Endothelial cell (in vitro differentiated cells): ENCODE results near the gene HAPLN1. TPM values are rescaled to one million over a fixed set of nuclear protein-coding genes. Genes with fewer than 3 reads are reported as not detected.

Experiments
- DNase-seq: peaks from one replicate; pipeline ENCODE4 v3.0.0; 2021; ENCODE audit warnings: low spot score
- H3K27ac Mint-ChIP-seq: one replicate; pipeline ENCODE4 v1.8.0; 2021; ENCODE audit warnings: mixed read lengths, inconsistent platforms; ENCODE audit not compliant: unreplicated experiment
- H3K27me3 Mint-ChIP-seq: one replicate; pipeline ENCODE4 v1.8.0; 2021; ENCODE audit warnings: mild to moderate bottlenecking, moderate library complexity, mixed read lengths, inconsistent platforms; ENCODE audit not compliant: unreplicated experiment
- H3K36me3 Mint-ChIP-seq: one replicate; pipeline ENCODE4 v1.8.0; 2021; ENCODE audit warnings: mild to moderate bottlenecking, low read depth, mixed read lengths, inconsistent platforms; ENCODE audit not compliant: unreplicated experiment
- H3K4me1 Mint-ChIP-seq: one replicate; pipeline ENCODE4 v1.8.0; 2021; ENCODE audit warnings: mild to moderate bottlenecking, mixed read lengths, inconsistent platforms; ENCODE audit not compliant: unreplicated experiment
- H3K4me3 Mint-ChIP-seq: one replicate; pipeline ENCODE4 v1.8.0; 2021; ENCODE audit warnings: mild to moderate bottlenecking, mixed read lengths, inconsistent platforms; ENCODE audit not compliant: unreplicated experiment
- H3K9me3 Mint-ChIP-seq: one replicate; pipeline ENCODE4 v1.8.0; 2021; ENCODE audit warnings: mixed read lengths, inconsistent platforms; ENCODE audit not compliant: unreplicated experiment
- CTCF ChIP-seq: fragments of 200-600 bp; sonication (generic); IDR thresholded peaks from one replicate; pipeline ENCODE4 v1.5.0; 2021; ENCODE audit warnings: antibody characterized with exemption; ENCODE audit not compliant: unreplicated experiment
- long read RNA-seq: library from polyadenylated mRNA; unstranded; transcript quantifications from one replicate; pipeline ENCODE4 v2.0.0, GENCODE V29; 2020; ENCODE audit not compliant: unreplicated experiment
- total RNA-seq: library from RNA; stranded (reverse); fragmentation: NEBNext Ultra II Directional; extraction: Animal tissue kit (Norgen Biotek cat#: 25700); gene quantifications from one replicate; pipeline ENCODE4 v1.2.1, GENCODE V29; 2021; ENCODE audit not compliant: unreplicated experiment

Gene HAPLN1
- total RNA-seq, result 42.1 TPM
- long read RNA-seq, full-length matches to known transcripts, result 49 of 60 reads
- long read RNA-seq, partial matches to known transcripts, result 1 of 60 reads
- long read RNA-seq, other reads (novel, unspliced or antisense), result 10 of 60 reads

- H3K27ac Mint-ChIP-seq, result peak within 1 kb of the TSS; percentile 80
- no peak for TF ChIP-seq CTCF
- peak within 1 kb of the TSS; percentile 86 for H3K4me3 Mint-ChIP-seq
- H3K4me1 Mint-ChIP-seq, result peaks cover 38% of the 10 kb centered on the region
- H3K36me3 Mint-ChIP-seq, result no peaks in the 10 kb centered on the region
- peaks cover 5% of the 10 kb centered on the region for H3K27me3 Mint-ChIP-seq
- DNase-seq, result peak; percentile 13
- no peaks in the 10 kb centered on the region for H3K9me3 Mint-ChIP-seq
These were observed at the start of gene HAPLN1 for GRCh38 chr5:83720836-83721537. TSS of gene HAPLN1 (minus strand) at chr5:83720855. CDS start at chr5:83673523, 47,332 bp downstream.

- H3K27me3 Mint-ChIP-seq, result no peaks in the 10 kb centered on the region
- no peak for TF ChIP-seq CTCF
- no peak overlapping the region for H3K4me3 Mint-ChIP-seq
- H3K27ac Mint-ChIP-seq, result no peak overlapping the region
- H3K9me3 Mint-ChIP-seq, result peaks cover 5% of the 10 kb centered on the region
- no peaks in the 10 kb centered on the region for H3K4me1 Mint-ChIP-seq
- H3K36me3 Mint-ChIP-seq, result no peaks in the 10 kb centered on the region
- no peak for DNase-seq
These were observed 46.8 kb upstream of the HAPLN1 start for GRCh38 chr5:83767409-83767992.

- Mint-ChIP-seq H3K4me3 (no peak overlapping the region), H3K4me1 (no peaks in the 10 kb centered on the region), H3K9me3 (peaks cover 5% of the 10 kb centered on the region), H3K27me3 (no peaks in the 10 kb centered on the region), H3K27ac (no peak overlapping the region), H3K36me3 (no peaks in the 10 kb centered on the region)
- no peak for DNase-seq
- no peak for TF ChIP-seq CTCF
These were observed 43.4 kb upstream of the HAPLN1 start for GRCh38 chr5:83764101-83764500.

- DNase-seq, result no peak
- TF ChIP-seq CTCF, result no peak
- H3K27me3 Mint-ChIP-seq, result no peaks in the 10 kb centered on the region
- H3K4me1 Mint-ChIP-seq, result no peaks in the 10 kb centered on the region
- H3K9me3 Mint-ChIP-seq, result no peaks in the 10 kb centered on the region
- H3K36me3 Mint-ChIP-seq, result peaks cover 4% of the 10 kb centered on the region
- no peak overlapping the region for H3K27ac Mint-ChIP-seq
- no peak overlapping the region for H3K4me3 Mint-ChIP-seq
These were observed 39.9 kb upstream of the HAPLN1 start for GRCh38 chr5:83760579-83760978.

- Mint-ChIP-seq H3K4me1 (no peaks in the 10 kb centered on the region), H3K36me3 (peaks cover 12% of the 10 kb centered on the region), H3K27me3 (peaks cover 1% of the 10 kb centered on the region), H3K9me3 (no peaks in the 10 kb centered on the region), H3K27ac (no peak overlapping the region), H3K4me3 (no peak overlapping the region)
- no peak for DNase-seq
- no peak for TF ChIP-seq CTCF
These were observed 32.0 kb upstream of the HAPLN1 start for GRCh38 chr5:83752700-83753099.
